HG02610 (cell line): ENCODE results near the gene MAPK8IP1.

Source experiments
- ATAC-seq: cut with Tn5 transposase; IDR thresholded peaks from one replicate; pipeline ENCODE4 v1.9.1; 2021; ENCODE audit warnings: mild to moderate bottlenecking, moderate library complexity; ENCODE audit not compliant: unreplicated experiment

MAPK8IP1 gene

GRCh38 chr11:45924036-45924915 is 38.8 kb downstream of the MAPK8IP1 start:
- ATAC-seq: no peak

GRCh38 chr11:45924927-45925326 is 39.5 kb downstream of the MAPK8IP1 start:
- ATAC-seq: no peak

GRCh38 chr11:45925550-45925949 is 40.1 kb downstream of the MAPK8IP1 start:
- ATAC-seq: no peak

- no peak for ATAC-seq
These were observed 40.5 kb downstream of the MAPK8IP1 start for GRCh38 chr11:45926001-45926401.

GRCh38 chr11:45926536-45927331 is 41.3 kb downstream of the MAPK8IP1 start:
- ATAC-seq: no peak

- ATAC-seq: no peak
These were observed 41.9 kb downstream of the MAPK8IP1 start for GRCh38 chr11:45927332-45927683.

- no peak for ATAC-seq
These were observed 42.4 kb downstream of the MAPK8IP1 start for GRCh38 chr11:45927684-45928413.

GRCh38 chr11:45928535-45929215 is 43.2 kb downstream of the MAPK8IP1 start:
- ATAC-seq: no peak

- peak; percentile 13 for ATAC-seq
These were observed 44.1 kb downstream of the MAPK8IP1 start for GRCh38 chr11:45929486-45930030.

GRCh38 chr11:45930031-45930794 is 44.8 kb downstream of the MAPK8IP1 start:
- peak; percentile 90 for ATAC-seq

GRCh38 chr11:45930951-45931570 is 45.6 kb downstream of the MAPK8IP1 start:
- no peak for ATAC-seq

- no peak for ATAC-seq
These were observed 46.3 kb downstream of the MAPK8IP1 start for GRCh38 chr11:45931739-45932138.

GRCh38 chr11:45932217-45932616 is 46.8 kb downstream of the MAPK8IP1 start:
- no peak for ATAC-seq

GRCh38 chr11:45933131-45933831 is 47.8 kb downstream of the MAPK8IP1 start:
- no peak for ATAC-seq

GRCh38 chr11:45933846-45934579 is 48.6 kb downstream of the MAPK8IP1 start:
- ATAC-seq: no peak

GRCh38 chr11:45934580-45935318 is 49.3 kb downstream of the MAPK8IP1 start:
- no peak for ATAC-seq

- ATAC-seq: no peak
These were observed 50.1 kb downstream of the MAPK8IP1 start for GRCh38 chr11:45935349-45936064.
